OCI-LY7 (cell line): ENCODE results near the gene DDX39B. TPM values are rescaled to one million over a fixed set of nuclear protein-coding genes. Genes with fewer than 3 reads are reported as not detected.

Source experiments
- BruUV-seq: library from RNA; stranded (reverse); fragments of 400-500 nt; replicated peaks from 2 replicates; lab custom pipeline; 2021; lab: Mats Ljungman, UMichigan
- CTCF ChIA-PET: fragments of 300-600 bp; sonication (Branson Sonifier 250); formaldehyde crosslinking; loops from one replicate; lab custom pipeline; 2022; ENCODE audit warnings: antibody characterized with exemption; ENCODE audit not compliant: unreplicated experiment; lab: Charles Lee
- POLR2A ChIA-PET: fragments of 300-600 bp; sonication (Branson Sonifier 250); formaldehyde crosslinking; loops from one replicate; lab custom pipeline; 2022; ENCODE audit warnings: antibody characterized with exemption; lab: Charles Lee
- DNase-seq: peaks from one replicate; pipeline ENCODE4 v3.0.0-alpha.2; 2015; ENCODE audit warnings: low spot score
- H2AFZ ChIP-seq: fragments of 200-600 bp; sonication (generic), shearing (Covaris generic); 2 replicates; pipeline ENCODE4 v1.6.1; 2014; ENCODE audit warnings: mild to moderate bottlenecking, antibody characterized with exemption, low read length, moderate library complexity
- H3K27ac ChIP-seq: fragments of 200-600 bp; sonication (generic); 2 replicates; pipeline ENCODE4 v1.5.1; 2014; ENCODE audit warnings: mixed run types, low read depth, mild to moderate bottlenecking, moderate library complexity, low read length, inconsistent platforms; ENCODE audit not compliant: poor library complexity, severe bottlenecking
- H3K36me3 ChIP-seq: fragments of 200-600 bp; sonication (generic); 2 replicates; pipeline ENCODE4 v1.6.1; 2014; ENCODE audit warnings: mild to moderate bottlenecking, antibody characterized with exemption, low read length, moderate library complexity, mixed read lengths; ENCODE audit not compliant: insufficient read depth
- H3K4me1 ChIP-seq: fragments of 200-600 bp; sonication (generic); 2 replicates; pipeline ENCODE4 v1.5.1; 2014; ENCODE audit warnings: mild to moderate bottlenecking, low read length; ENCODE audit not compliant: insufficient read depth, poor library complexity, severe bottlenecking
- H3K4me2 ChIP-seq: fragments of 200-600 bp; sonication (generic); 2 replicates; pipeline ENCODE4 v1.6.1; 2014; ENCODE audit warnings: mild to moderate bottlenecking, low read length
- H3K4me3 ChIP-seq: fragments of 200-600 bp; sonication (generic); 2 replicates; pipeline ENCODE4 v1.5.1; 2014; ENCODE audit warnings: mild to moderate bottlenecking, low read depth, low read length; ENCODE audit not compliant: poor library complexity, severe bottlenecking
- H3K79me2 ChIP-seq: fragments of 200-600 bp; sonication (generic); 2 replicates; pipeline ENCODE4 v1.6.1; 2016; ENCODE audit warnings: low read depth, mild to moderate bottlenecking, low read length, moderate library complexity, mixed read lengths; ENCODE audit not compliant: insufficient read depth
- H3K9me2 ChIP-seq: fragments of 200-600 bp; sonication (generic); 2 replicates; pipeline ENCODE4 v1.6.1; 2016; ENCODE audit warnings: mild to moderate bottlenecking, low read length, mixed read lengths; ENCODE audit not compliant: insufficient read depth
- H3K9me3 ChIP-seq: fragments of 200-600 bp; sonication (generic); 2 replicates; pipeline ENCODE4 v1.6.1; 2014; ENCODE audit warnings: mild to moderate bottlenecking, mixed run types, low read length, mixed read lengths
- H4K20me1 ChIP-seq: fragments of 200-600 bp; sonication (generic); 2 replicates; pipeline ENCODE4 v1.6.1; 2014; ENCODE audit warnings: mild to moderate bottlenecking, antibody characterized with exemption, low read length, moderate library complexity, mixed read lengths; ENCODE audit not compliant: insufficient read depth
- EZH2phosphoT487 ChIP-seq: fragments of 200-600 bp; sonication (generic); IDR thresholded peaks from 2 replicates; pipeline ENCODE4 v1.6.1; 2018; ENCODE audit warnings: low read depth, borderline replicate concordance, mild to moderate bottlenecking, mixed run types, antibody characterized with exemption, low read length, moderate library complexity, mixed read lengths
- intact Hi-C: fragments of 100-400 bp; cut with micrococcal nuclease; formaldehyde crosslinking; loops from one replicate; pipeline ENCODE4 v1.10.0; 2022; ENCODE audit not compliant: unreplicated experiment
- total RNA-seq, 2 experiments: library from RNA; depleted of rRNA in 1 of 2; stranded (reverse); fragments of >200 nt in 1 of 2; shearing (Covaris generic) in 1 of 2; gene quantifications; 2 replicates each; pipeline ENCODE4 v1.2.3, GENCODE V29; 2014 to 2022
- TF ChIP-seq, protein P1 (sequence below): fragments of 200-600 bp; sonication (generic); conservative IDR thresholded peaks from 2 replicates; pipeline ENCODE4 v1.5.1; 2014; ENCODE audit warnings: mild to moderate bottlenecking, antibody characterized with exemption, low read length, moderate library complexity, mixed read lengths

The DDX39B gene
- total RNA-seq, 2 experiments from 2014 or later, result 481 to 736 TPM

DNA sequence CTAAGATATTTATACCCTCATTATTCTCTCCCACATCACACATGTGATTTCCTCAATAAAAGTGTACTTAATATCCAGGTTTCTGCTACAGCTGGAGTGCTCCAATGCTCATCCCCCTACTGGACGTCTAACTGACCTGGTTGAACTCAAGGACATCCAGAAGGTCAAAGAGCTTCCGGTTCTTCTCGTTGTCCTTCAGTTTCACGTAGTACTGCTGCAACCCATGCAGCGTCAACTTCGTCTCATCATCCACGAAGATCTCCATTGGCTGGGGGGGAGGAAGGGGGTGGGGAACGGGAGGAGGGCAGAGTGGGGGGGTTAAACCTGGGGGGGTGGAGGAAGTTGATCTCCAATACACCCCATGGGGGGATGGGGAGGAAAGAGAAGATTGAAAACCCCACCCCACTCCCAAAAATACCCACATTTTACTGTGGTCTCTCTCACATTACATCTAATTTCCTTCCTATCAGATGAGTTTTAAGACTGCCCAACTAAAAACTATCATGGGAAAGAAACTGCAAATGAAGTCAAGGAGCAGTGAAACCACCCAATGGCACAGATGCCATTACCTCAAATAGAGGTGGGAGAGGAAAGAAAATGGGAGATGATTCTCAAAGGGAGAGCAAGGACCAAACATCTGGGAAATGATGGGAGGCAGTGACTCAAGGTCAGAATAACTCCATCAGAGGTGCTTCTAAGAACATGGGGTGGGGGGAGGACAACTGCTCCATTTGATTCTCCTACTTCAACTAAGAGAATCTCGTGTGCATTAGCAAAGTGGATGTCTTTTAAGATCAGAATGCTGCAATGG is 9.0 kb downstream of the DDX39B start:
- intact Hi-C loops, result no loop called here
- no peak for DNase-seq
- peaks cover 36% of the 10 kb centered on the region for H3K79me2 ChIP-seq
- CTCF ChIA-PET, result no interaction called here
- peaks cover 96% of the 10 kb centered on the region for H3K36me3 ChIP-seq
- no peaks in the 10 kb centered on the region for H3K9me2 ChIP-seq
- no TSS peak for BruUV-seq
- peaks cover 22% of the 10 kb centered on the region for H4K20me1 ChIP-seq
- POLR2A ChIA-PET, result interaction anchor here (1.0 kb wide), 1 partner anchor 349 kb away, joined by 6 read pairs; no protein-coding TSS in a partner anchor
- no peak overlapping the region for H3K4me3 ChIP-seq
- no peak overlapping the region for H3K27ac ChIP-seq
- no peak overlapping the region for H2AFZ ChIP-seq
- H3K4me1 ChIP-seq, result no peaks in the 10 kb centered on the region
- H3K4me2 ChIP-seq, result no peak overlapping the region
- no peaks in the 10 kb centered on the region for H3K9me3 ChIP-seq
- TF ChIP-seq EZH2phosphoT487, result no peak
- TF ChIP-seq, protein P1, sequence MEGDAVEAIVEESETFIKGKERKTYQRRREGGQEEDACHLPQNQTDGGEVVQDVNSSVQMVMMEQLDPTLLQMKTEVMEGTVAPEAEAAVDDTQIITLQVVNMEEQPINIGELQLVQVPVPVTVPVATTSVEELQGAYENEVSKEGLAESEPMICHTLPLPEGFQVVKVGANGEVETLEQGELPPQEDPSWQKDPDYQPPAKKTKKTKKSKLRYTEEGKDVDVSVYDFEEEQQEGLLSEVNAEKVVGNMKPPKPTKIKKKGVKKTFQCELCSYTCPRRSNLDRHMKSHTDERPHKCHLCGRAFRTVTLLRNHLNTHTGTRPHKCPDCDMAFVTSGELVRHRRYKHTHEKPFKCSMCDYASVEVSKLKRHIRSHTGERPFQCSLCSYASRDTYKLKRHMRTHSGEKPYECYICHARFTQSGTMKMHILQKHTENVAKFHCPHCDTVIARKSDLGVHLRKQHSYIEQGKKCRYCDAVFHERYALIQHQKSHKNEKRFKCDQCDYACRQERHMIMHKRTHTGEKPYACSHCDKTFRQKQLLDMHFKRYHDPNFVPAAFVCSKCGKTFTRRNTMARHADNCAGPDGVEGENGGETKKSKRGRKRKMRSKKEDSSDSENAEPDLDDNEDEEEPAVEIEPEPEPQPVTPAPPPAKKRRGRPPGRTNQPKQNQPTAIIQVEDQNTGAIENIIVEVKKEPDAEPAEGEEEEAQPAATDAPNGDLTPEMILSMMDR, result no peak

DNA sequence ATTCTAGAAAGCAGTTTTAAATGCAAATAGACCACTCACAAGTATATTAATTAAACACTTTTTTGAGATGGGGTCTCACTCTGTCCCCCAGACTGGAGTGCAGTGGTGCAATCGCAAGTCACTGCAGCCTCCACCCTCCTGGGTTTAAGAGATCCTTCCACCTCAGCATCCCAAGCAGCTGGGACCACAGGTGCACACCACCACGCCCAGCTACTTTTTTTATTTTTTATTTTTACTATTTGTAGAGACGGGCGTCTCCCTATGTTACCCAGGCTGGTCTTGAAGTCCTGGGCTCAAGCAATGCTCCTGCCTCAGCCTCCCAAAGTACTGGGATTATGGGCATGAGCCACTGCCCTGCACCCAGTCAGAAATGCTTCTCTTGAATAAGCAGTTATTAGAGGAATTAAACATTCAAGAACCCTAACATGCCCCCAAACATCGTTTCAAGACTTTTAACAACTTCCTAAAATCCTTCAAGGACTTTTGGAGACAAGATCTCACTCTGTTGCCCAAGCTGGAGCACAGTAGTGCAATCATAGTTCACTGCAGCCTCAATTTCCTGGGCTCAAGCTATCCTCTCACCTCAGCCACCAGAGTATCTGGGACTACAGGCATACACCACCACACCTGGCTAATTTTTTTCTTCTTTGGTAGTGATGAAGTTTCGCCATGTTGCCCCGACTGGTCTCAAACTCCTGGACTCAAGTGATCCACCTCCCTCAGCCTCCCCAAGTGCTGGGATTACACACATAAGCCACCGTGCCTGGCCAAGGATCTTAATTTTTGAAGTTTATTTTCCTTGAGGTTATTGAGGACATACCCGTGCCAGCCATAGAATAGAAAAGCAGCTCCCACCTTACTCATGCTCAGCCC is 9.8 kb downstream of the DDX39B start:
- H3K4me2 ChIP-seq, result no peak overlapping the region
- BruUV-seq, result no TSS peak
- H3K9me2 ChIP-seq, result no peaks in the 10 kb centered on the region
- no peak overlapping the region for H3K27ac ChIP-seq
- peaks cover 88% of the 10 kb centered on the region for H3K36me3 ChIP-seq
- CTCF ChIA-PET, result no interaction called here
- peaks cover 28% of the 10 kb centered on the region for H3K79me2 ChIP-seq
- DNase-seq, result no peak
- H3K4me3 ChIP-seq, result no peak overlapping the region
- intact Hi-C loops, result no loop called here
- H3K9me3 ChIP-seq, result no peaks in the 10 kb centered on the region
- H4K20me1 ChIP-seq, result peaks cover 22% of the 10 kb centered on the region
- POLR2A ChIA-PET, result interaction anchor here (0.7 to 1.4 kb wide), 5 partner anchors 9 to 350 kb away, joined by 3 to 6 read pairs (median 4); no protein-coding TSS in a partner anchor
- no peak overlapping the region for H2AFZ ChIP-seq
- H3K4me1 ChIP-seq, result no peaks in the 10 kb centered on the region
- TF ChIP-seq, protein P1, result no peak
- no peak for TF ChIP-seq EZH2phosphoT487
